Ectodermal cell (in vitro differentiated cells): ENCODE measurements around the gene SLCO2A1.

Experiments used
- H3K27ac ChIP-seq: 2 replicates; pipeline ENCODE4 v1.7.0; 2013; ENCODE audit warnings: mild to moderate bottlenecking, low read depth, low read length; ENCODE audit not compliant: insufficient read depth, poor library complexity, severe bottlenecking
- H3K27me3 ChIP-seq: 2 replicates; pipeline ENCODE4 v1.7.0; 2013; ENCODE audit warnings: mild to moderate bottlenecking, low read length; ENCODE audit not compliant: insufficient read depth, control insufficient read depth, poor library complexity, severe bottlenecking
- H3K36me3 ChIP-seq: one replicate; pipeline ENCODE4 v1.7.0; 2013; ENCODE audit warnings: low read length; ENCODE audit not compliant: control insufficient read depth, insufficient read depth
- H3K4me1 ChIP-seq: one replicate; pipeline ENCODE4 v1.7.0; 2013; ENCODE audit warnings: low read length; ENCODE audit not compliant: control insufficient read depth, insufficient read depth
- H3K4me3 ChIP-seq: 2 replicates; pipeline ENCODE4 v1.7.0; 2013; ENCODE audit warnings: low read depth, low read length, control low read depth; ENCODE audit not compliant: insufficient read depth
- H3K9me3 ChIP-seq: 2 replicates; pipeline ENCODE4 v1.7.0; 2013; ENCODE audit warnings: mild to moderate bottlenecking, low read length, moderate library complexity; ENCODE audit not compliant: control insufficient read depth
- WGBS, 2 experiments: methylation state at CpG; one replicate each; pipeline ENCODE4 v1.1.7; 2013; ENCODE audit warnings: missing lambda C conversion rate in 2 of 2; 5-methylcytosine and 5-hydroxymethylcytosine counted together

The SLCO2A1 gene

DNA sequence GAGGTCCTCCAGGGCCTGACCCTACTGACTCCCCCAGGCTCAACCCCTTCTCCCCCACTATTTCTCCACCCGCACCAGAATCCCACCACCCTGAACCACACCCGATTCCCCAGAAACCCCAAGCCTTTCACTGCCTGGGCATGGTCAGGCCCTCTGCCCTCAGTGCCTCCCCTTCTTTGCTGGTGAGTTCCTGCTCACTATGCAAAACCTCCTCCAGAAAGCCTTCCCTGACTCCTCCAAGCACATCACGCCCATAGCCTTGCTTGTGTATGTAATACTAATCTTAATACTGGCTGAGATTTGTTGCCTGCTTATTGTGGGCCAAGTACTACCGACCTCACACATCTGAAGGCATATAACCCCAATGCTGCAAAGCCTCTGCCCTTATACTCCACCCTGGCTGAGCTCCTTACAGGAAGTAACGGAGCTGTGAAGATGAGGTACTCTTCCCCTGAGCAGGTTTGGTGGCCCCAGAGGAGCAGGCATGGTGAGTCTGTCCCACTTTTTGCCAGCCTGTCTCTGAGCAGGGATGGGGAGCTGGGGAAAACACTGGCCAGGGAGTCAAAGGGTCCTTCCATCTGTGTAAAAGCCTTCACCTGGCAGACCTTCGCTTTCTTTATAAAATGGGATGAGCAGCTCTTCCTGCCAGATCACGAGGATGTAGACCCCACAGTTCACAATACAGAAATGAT, 143.5 kb downstream of the SLCO2A1 start:
- H3K27ac ChIP-seq: no peak overlapping the region
- H3K9me3 ChIP-seq: no peaks in the 10 kb centered on the region
- WGBS, 2 experiments: 87 to 97% methylated on average over 7 of the region's 7 CpGs
- no peaks in the 10 kb centered on the region for H3K36me3 ChIP-seq
- no peak overlapping the region for H3K4me3 ChIP-seq
- peaks cover 22% of the 10 kb centered on the region for H3K4me1 ChIP-seq
- H3K27me3 ChIP-seq: no peaks in the 10 kb centered on the region

- WGBS, 2 experiments: 92 to 96% methylated on average over 11 of the region's 11 CpGs
- Histone ChIP-seq H3K36me3 (no peaks in the 10 kb centered on the region), H3K27me3 (no peaks in the 10 kb centered on the region)
These were observed 144.6 kb downstream of the SLCO2A1 start for GRCh38 chr3:133884887-133885711.

GRCh38 chr3:133884054-133884886, 145.5 kb downstream of the SLCO2A1 start:
- no peaks in the 10 kb centered on the region for H3K27me3 ChIP-seq
- H3K4me1 ChIP-seq: peaks cover 22% of the 10 kb centered on the region
- WGBS, 2 experiments: 87 to 91% methylated on average over 6 of the region's 6 CpGs
- no peaks in the 10 kb centered on the region for H3K36me3 ChIP-seq
- no peak overlapping the region for H3K27ac ChIP-seq
- H3K9me3 ChIP-seq: no peaks in the 10 kb centered on the region
- no peak overlapping the region for H3K4me3 ChIP-seq

More at GRCh38 chr3:133884887-133885711, 144.6 kb downstream of the SLCO2A1 start:
- H3K4me1 ChIP-seq: peaks cover 22% of the 10 kb centered on the region
- no peak overlapping the region for H3K27ac ChIP-seq
- H3K9me3 ChIP-seq: no peaks in the 10 kb centered on the region
- H3K4me3 ChIP-seq: no peak overlapping the region

GRCh38 chr3:133883641-133884040, 146.1 kb downstream of the SLCO2A1 start:
- H3K27me3 ChIP-seq: no peaks in the 10 kb centered on the region
- no peak overlapping the region for H3K4me3 ChIP-seq
- H3K9me3 ChIP-seq: no peaks in the 10 kb centered on the region
- peaks cover 17% of the 10 kb centered on the region for H3K4me1 ChIP-seq
- no peaks in the 10 kb centered on the region for H3K36me3 ChIP-seq
- no peak overlapping the region for H3K27ac ChIP-seq

- no peak overlapping the region for H3K4me3 ChIP-seq
- 85 to 92% methylated on average over 3 of the region's 3 CpGs for WGBS, 2 experiments
- no peak overlapping the region for H3K27ac ChIP-seq
- no peaks in the 10 kb centered on the region for H3K9me3 ChIP-seq
- H3K4me1 ChIP-seq: peaks cover 12% of the 10 kb centered on the region
- no peaks in the 10 kb centered on the region for H3K27me3 ChIP-seq
- H3K36me3 ChIP-seq: no peaks in the 10 kb centered on the region
These were observed 146.6 kb downstream of the SLCO2A1 start for GRCh38 chr3:133882986-133883586.

GRCh38 chr3:133881939-133882825, 147.5 kb downstream of the SLCO2A1 start:
- 91 to 95% methylated on average over 5 of the region's 5 CpGs for WGBS, 2 experiments
- Histone ChIP-seq H3K4me1 (peaks cover 3% of the 10 kb centered on the region), H3K36me3 (no peaks in the 10 kb centered on the region), H3K27me3 (no peaks in the 10 kb centered on the region), H3K27ac (no peak overlapping the region), H3K4me3 (no peak overlapping the region), H3K9me3 (no peaks in the 10 kb centered on the region)

DNA sequence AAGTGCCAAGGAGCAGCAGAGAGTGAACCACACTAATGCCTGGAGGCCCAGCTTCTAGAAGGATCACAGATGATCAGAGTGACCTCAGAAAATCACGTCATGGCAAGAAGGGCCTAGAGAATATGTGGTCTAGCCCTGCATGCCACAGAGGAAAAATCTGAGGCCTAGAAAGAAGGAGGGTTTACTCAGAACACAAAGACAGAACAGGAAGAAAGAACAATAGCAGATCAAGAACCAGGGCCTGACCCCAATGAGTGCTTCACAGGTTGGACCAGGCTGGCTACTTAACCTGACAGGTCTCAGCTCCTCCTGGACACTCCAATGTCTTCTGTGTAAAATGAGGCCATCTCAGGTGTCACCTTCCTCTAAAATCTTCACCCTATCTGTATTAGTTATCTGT, 148.2 kb downstream of the SLCO2A1 start:
- 93 to 94% methylated on average over 1 of the region's 1 CpG for WGBS, 2 experiments
- H3K9me3 ChIP-seq: no peaks in the 10 kb centered on the region
- no peak overlapping the region for H3K27ac ChIP-seq
- H3K36me3 ChIP-seq: no peaks in the 10 kb centered on the region
- no peak overlapping the region for H3K4me3 ChIP-seq
- no peaks in the 10 kb centered on the region for H3K4me1 ChIP-seq
- H3K27me3 ChIP-seq: no peaks in the 10 kb centered on the region

DNA sequence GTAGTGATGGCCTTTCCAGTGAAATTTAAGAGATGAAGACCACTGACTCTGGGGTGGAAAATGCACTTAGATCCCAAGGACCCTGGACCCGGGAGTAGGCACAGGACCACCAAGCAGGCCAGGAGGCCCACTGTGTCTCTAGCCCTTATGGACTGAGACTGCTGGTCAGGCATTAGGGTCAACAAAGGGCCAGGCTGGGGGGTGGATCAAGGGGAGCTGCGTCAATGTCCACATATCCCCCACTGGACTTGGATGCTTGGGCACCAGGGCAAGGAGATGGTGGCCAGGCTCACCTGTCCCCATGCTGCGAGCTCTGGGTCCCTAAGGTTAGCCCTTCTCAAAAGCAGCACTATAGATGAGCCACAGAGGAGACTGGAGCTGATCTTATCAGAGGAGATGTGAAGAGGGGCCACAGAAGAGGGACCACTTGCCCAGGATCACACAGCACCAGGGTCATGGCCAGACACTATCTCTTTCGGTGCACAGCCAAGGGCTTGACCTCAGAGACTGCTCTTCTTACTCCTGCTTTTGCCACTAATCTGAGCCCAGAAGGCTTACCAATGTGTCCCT, 148.8 kb downstream of the SLCO2A1 start:
- 93% methylated on average over 4 of the region's 4 CpGs for WGBS, 2 experiments
- Histone ChIP-seq H3K4me1 (no peaks in the 10 kb centered on the region), H3K4me3 (no peak overlapping the region), H3K36me3 (no peaks in the 10 kb centered on the region), H3K27ac (no peak overlapping the region), H3K27me3 (no peaks in the 10 kb centered on the region), H3K9me3 (no peaks in the 10 kb centered on the region)

DNA sequence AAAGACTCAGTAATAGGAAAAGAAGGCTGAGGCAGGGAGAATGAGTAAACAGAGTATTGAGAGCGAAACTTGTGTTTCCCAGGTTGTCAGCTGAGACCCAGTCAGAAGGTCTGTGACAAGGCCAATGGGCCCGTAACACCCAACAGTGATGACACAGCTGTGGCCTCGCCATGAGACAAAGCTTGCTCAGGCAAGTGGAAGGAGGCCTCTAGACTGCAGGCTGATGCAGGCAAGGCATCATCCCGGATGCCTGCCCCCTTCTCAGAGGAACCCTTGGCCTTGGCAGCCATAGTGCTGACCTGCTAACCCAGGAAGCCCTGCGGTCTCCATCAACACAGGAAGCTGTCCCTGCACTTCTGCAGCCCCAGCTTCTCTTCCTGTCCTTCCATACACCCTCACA, 149.4 kb downstream of the SLCO2A1 start:
- Histone ChIP-seq H3K27me3 (no peaks in the 10 kb centered on the region), H3K36me3 (no peaks in the 10 kb centered on the region), H3K4me3 (no peak overlapping the region), H3K27ac (no peak overlapping the region), H3K4me1 (no peaks in the 10 kb centered on the region), H3K9me3 (no peaks in the 10 kb centered on the region)
- WGBS, 2 experiments: 92 to 94% methylated on average over 5 of the region's 5 CpGs
